ENCODE results near the gene SMPD3.

- TF ChIP-seq, protein P1, sequence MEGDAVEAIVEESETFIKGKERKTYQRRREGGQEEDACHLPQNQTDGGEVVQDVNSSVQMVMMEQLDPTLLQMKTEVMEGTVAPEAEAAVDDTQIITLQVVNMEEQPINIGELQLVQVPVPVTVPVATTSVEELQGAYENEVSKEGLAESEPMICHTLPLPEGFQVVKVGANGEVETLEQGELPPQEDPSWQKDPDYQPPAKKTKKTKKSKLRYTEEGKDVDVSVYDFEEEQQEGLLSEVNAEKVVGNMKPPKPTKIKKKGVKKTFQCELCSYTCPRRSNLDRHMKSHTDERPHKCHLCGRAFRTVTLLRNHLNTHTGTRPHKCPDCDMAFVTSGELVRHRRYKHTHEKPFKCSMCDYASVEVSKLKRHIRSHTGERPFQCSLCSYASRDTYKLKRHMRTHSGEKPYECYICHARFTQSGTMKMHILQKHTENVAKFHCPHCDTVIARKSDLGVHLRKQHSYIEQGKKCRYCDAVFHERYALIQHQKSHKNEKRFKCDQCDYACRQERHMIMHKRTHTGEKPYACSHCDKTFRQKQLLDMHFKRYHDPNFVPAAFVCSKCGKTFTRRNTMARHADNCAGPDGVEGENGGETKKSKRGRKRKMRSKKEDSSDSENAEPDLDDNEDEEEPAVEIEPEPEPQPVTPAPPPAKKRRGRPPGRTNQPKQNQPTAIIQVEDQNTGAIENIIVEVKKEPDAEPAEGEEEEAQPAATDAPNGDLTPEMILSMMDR (IDR thresholded peaks at IDR 0.05) = no peak
- no peak for TF ChIP-seq POLR2A (IDR thresholded peaks at IDR 0.05)
These were observed 90.8 kb downstream of the SMPD3 start for GRCh38 chr16:68357521-68357922.
